GM10266 (cell line): ENCODE data around the gene RAP1B.

Source experiments
- DNase-seq: peaks from one replicate; pipeline ENCODE4 v3.0.0; 2012; ENCODE audit errors: extremely low spot score
- CTCF ChIP-seq: IDR thresholded peaks from 2 replicates; pipeline ENCODE4 v1.5.1; 2012; ENCODE audit warnings: mild to moderate bottlenecking, low read depth; ENCODE audit not compliant: control insufficient read depth, insufficient read depth; ENCODE audit errors: missing control alignments

The RAP1B gene

GRCh38 chr12:68619541-68619940, 8.8 kb downstream of the RAP1B start:
- no peak for DNase-seq
- TF ChIP-seq CTCF, result no peak

GRCh38 chr12:68620519-68621471, 10.1 kb downstream of the RAP1B start:
- no peak for TF ChIP-seq CTCF
- DNase-seq, result no peak

GRCh38 chr12:68621472-68622081, 10.9 kb downstream of the RAP1B start:
- TF ChIP-seq CTCF, result no peak
- no peak for DNase-seq

- no peak for TF ChIP-seq CTCF
- DNase-seq, result no peak
These were observed 11.6 kb downstream of the RAP1B start for GRCh38 chr12:68622250-68622649.

- TF ChIP-seq CTCF, result no peak
- DNase-seq, result no peak
These were observed 12.4 kb downstream of the RAP1B start for GRCh38 chr12:68623059-68623458.

- DNase-seq, result no peak
- no peak for TF ChIP-seq CTCF
These were observed 13.3 kb downstream of the RAP1B start for GRCh38 chr12:68623984-68624383.

- TF ChIP-seq CTCF, result no peak
These were observed 14.2 kb downstream of the RAP1B start for GRCh38 chr12:68624933-68625332.

More at GRCh38 chr12:68624933-68625332, 14.2 kb downstream of the RAP1B start:
- no peak for DNase-seq
